ENCODE data around the gene ESR1.

Gene ESR1

GRCh38 chr6:152142105-152142504, 334.6 kb downstream of the ESR1 start:
- DNase-seq, result no peak
- peaks cover 34% of the 10 kb centered on the region for H3K36me3 ChIP-seq (replicated peaks)

DNA sequence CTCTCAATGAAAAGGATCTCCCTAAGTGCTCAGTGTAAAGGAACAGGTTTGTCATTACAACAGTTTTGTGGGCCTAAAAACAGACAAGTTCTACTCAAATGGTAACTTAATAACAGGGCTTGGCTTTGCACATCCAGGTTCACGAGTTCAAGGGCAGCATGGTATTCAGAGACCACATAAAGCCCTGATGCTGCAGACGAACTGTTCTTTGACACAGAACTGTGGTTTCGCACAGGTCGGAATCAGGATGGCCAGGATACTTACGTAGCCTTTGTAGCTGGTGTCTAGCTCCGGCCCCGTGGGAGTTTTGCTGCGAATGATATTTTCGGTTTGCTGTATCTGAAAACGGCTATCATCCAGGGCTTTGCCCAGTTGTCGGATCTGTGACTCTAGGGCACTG, 335.9 kb downstream of the ESR1 start:
- in situ Hi-C loops (cut with HindIII; ENCODE audit: low pct_ligation_motif_present, low sequenced_read_pairs), result no loop called here

More at GRCh38 chr6:152142105-152142504, 334.6 kb downstream of the ESR1 start:
- no peak overlapping the region for H3K4me3 ChIP-seq (ENCODE audit: low read depth, low read length)
- H3K27ac ChIP-seq, result no peak overlapping the region
- H3K27me3 ChIP-seq (replicated peaks), result no peaks in the 10 kb centered on the region
- TF ChIP-seq, protein P1, sequence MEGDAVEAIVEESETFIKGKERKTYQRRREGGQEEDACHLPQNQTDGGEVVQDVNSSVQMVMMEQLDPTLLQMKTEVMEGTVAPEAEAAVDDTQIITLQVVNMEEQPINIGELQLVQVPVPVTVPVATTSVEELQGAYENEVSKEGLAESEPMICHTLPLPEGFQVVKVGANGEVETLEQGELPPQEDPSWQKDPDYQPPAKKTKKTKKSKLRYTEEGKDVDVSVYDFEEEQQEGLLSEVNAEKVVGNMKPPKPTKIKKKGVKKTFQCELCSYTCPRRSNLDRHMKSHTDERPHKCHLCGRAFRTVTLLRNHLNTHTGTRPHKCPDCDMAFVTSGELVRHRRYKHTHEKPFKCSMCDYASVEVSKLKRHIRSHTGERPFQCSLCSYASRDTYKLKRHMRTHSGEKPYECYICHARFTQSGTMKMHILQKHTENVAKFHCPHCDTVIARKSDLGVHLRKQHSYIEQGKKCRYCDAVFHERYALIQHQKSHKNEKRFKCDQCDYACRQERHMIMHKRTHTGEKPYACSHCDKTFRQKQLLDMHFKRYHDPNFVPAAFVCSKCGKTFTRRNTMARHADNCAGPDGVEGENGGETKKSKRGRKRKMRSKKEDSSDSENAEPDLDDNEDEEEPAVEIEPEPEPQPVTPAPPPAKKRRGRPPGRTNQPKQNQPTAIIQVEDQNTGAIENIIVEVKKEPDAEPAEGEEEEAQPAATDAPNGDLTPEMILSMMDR (IDR thresholded peaks at IDR 0.05; ENCODE audit: low read depth, low read length, missing control alignments), result no peak
- in situ Hi-C loops (cut with HindIII; ENCODE audit: low pct_ligation_motif_present, low sequenced_read_pairs), result no loop called here

GRCh38 chr6:152146385-152146784, 338.9 kb downstream of the ESR1 start:
- H3K4me3 ChIP-seq (ENCODE audit: low read depth, low read length), result no peak overlapping the region
- H3K27me3 ChIP-seq (replicated peaks), result no peaks in the 10 kb centered on the region
- in situ Hi-C loops (cut with HindIII; ENCODE audit: low pct_ligation_motif_present, low sequenced_read_pairs), result no loop called here
- TF ChIP-seq, protein P1 (IDR thresholded peaks at IDR 0.05; ENCODE audit: low read depth, low read length, missing control alignments), result no peak
- H3K36me3 ChIP-seq (replicated peaks), result peaks cover 42% of the 10 kb centered on the region
- DNase-seq, result peak; percentile 83
- no peak overlapping the region for H3K27ac ChIP-seq

More for the DNA sequence above, 335.9 kb downstream of the ESR1 start:
- TF ChIP-seq, protein P1 (IDR thresholded peaks at IDR 0.05; ENCODE audit: low read depth, low read length, missing control alignments), result no peak
- no peak overlapping the region for H3K4me3 ChIP-seq (ENCODE audit: low read depth, low read length)
- no peak for DNase-seq
- no peak overlapping the region for H3K27ac ChIP-seq
- H3K36me3 ChIP-seq (replicated peaks), result peaks cover 38% of the 10 kb centered on the region
- no peaks in the 10 kb centered on the region for H3K27me3 ChIP-seq (replicated peaks)

GRCh38 chr6:152147269-152147668, 339.8 kb downstream of the ESR1 start:
- peaks cover 51% of the 10 kb centered on the region for H3K36me3 ChIP-seq (replicated peaks)
- TF ChIP-seq, protein P1 (IDR thresholded peaks at IDR 0.05; ENCODE audit: low read depth, low read length, missing control alignments), result no peak
- no peak overlapping the region for H3K27ac ChIP-seq
- in situ Hi-C loops (cut with HindIII; ENCODE audit: low pct_ligation_motif_present, low sequenced_read_pairs), result no loop called here
- DNase-seq, result no peak
- no peak overlapping the region for H3K4me3 ChIP-seq (ENCODE audit: low read depth, low read length)
- no peaks in the 10 kb centered on the region for H3K27me3 ChIP-seq (replicated peaks)

GRCh38 chr6:152148412-152148811, 340.9 kb downstream of the ESR1 start:
- in situ Hi-C loops (cut with HindIII; ENCODE audit: low pct_ligation_motif_present, low sequenced_read_pairs), result no loop called here
- no peak for DNase-seq
- Histone ChIP-seq H3K36me3 (replicated peaks) (peaks cover 45% of the 10 kb centered on the region), H3K4me3 (ENCODE audit: low read depth, low read length) (no peak overlapping the region), H3K27ac (no peak overlapping the region), H3K27me3 (replicated peaks) (no peaks in the 10 kb centered on the region)
- TF ChIP-seq, protein P1 (IDR thresholded peaks at IDR 0.05; ENCODE audit: low read depth, low read length, missing control alignments), result no peak

DNA sequence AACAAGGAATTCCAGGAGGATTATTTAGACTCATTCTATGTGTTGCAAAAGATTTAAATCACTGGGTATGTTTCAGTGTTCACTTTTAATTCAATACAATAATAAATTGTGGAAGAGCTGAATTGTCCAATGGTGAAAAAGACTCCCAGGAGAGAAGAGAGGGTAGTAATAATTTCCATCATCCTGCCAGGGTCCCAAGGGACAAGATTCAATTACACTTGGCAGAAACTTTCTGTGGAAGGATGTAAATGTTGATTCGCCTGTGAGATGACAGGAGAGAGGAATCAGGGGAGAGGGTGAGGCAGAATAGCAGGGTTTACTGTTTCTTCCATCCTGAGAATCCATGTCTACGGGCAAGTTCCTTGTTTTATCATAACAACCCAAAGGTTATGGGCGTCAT, 342.7 kb downstream of the ESR1 start:
- Histone ChIP-seq H3K27ac (no peak overlapping the region), H3K36me3 (replicated peaks) (peaks cover 46% of the 10 kb centered on the region), H3K4me3 (ENCODE audit: low read depth, low read length) (no peak overlapping the region), H3K27me3 (replicated peaks) (no peaks in the 10 kb centered on the region)
- in situ Hi-C loops (cut with HindIII; ENCODE audit: low pct_ligation_motif_present, low sequenced_read_pairs), result no loop called here
- DNase-seq, result no peak
- TF ChIP-seq, protein P1 (IDR thresholded peaks at IDR 0.05; ENCODE audit: low read depth, low read length, missing control alignments), result no peak

All from brain microvascular endothelial cell (primary cell).